Measurements from ENCODE around the gene SNX17. TPM values are rescaled to one million over a fixed set of nuclear protein-coding genes. Genes with fewer than 3 reads are reported as not detected.

SNX17 gene
- total RNA-seq, 6 experiments from 2014 or later = 140 to 160 (median 150) TPM

DNA sequence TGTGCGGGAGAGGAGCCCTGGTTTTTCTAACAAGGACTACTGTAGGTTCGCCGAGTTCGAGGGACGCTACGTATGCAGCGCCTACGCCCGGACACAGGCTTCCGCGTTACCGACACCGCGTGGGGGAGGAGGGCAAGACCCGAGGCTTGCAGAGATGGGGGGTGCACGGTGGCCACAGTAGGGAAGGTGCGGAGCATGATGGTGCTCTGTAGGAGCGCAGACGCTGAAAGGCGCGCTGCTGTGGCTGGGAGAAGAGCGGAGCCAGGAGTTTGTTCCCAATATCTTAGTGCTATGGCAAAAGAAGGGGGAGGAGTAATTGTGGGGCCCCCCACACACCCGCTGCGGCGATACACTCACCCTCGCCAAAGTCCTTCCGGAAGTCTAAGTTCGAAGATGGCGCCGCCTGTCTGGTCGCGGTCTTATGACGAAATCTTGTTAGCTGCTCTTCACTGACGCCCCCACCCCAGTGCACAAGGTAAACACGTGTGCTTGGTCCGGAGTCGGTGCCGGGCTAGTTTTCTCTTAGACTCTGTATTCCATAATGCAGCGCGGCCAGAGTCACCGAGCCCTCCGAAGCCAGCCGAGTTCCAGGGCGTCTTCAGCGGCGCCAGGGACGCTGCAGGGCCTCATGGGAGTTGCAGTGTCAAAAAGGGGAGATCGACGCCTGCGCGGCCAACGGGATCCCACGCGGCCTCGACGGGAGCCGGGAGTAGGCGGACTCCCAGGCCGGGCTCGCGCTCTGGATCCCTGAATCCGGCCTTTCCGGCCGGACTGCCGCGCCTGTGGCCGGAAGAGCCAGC, 13.8 kb upstream of the SNX17 start, which contains the start of gene GTF3C2:
Gene GTF3C2, minus strand, starts transcription at position 383 of the 800 bp plus-strand sequence. CDS start 13,210 bp downstream, outside the sequence.
- H3K27ac Mint-ChIP-seq = peak within 1 kb of the TSS; percentile 99
- no peaks in the 10 kb centered on the region for H3K9me3 Mint-ChIP-seq
- H3K4me1 Mint-ChIP-seq (ENCODE audit: low read depth) = peaks cover 48% of the 10 kb centered on the region
- H3K36me3 Mint-ChIP-seq (ENCODE audit: low read depth) = peaks cover 12% of the 10 kb centered on the region
- peak; percentile 94 for DNase-seq
- peaks cover 4% of the 10 kb centered on the region for H3K27me3 Mint-ChIP-seq (ENCODE audit: insufficient read depth)
- H3K4me3 Mint-ChIP-seq = peak within 1 kb of the TSS; percentile 99
- peak; percentile 40 for TF ChIP-seq CTCF (IDR thresholded peaks at IDR 0.05)

DNA sequence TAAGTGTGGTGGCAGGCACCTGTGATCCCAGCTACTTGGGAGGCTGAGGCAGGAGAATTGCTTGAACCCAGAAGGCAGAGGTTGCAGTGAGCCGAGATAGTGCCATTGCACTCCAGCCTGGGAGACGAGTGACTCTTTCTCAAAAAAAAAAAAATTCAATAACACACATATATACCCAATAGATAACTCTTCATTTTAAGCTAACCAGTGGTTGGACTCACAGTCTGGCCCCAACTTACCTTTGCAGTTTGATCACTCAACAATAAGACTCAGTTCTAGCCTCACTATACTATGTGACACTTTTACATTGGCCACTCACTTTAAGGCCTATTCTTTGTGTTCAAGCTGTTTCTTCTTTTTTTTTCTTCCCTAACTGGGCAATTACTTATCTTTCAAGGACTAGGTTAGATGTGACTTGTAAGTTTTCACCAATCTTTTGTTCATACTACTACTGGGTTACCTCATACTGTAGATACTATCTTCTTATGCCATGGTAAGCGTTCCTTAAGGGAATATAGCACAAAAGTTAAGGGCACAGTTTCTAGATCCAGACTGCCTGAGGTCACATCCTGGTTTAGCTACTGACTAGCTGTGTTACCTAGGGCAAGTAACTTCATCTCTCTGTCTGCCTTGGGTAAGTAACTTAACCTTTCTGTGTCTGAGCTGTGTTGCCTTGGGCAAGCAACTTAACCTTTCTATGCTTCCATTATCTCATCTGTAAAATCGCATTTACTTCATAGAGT, 7.6 kb upstream of the SNX17 start:
- Mint-ChIP-seq H3K9me3 (no peaks in the 10 kb centered on the region), H3K4me3 (no peak overlapping the region), H3K4me1 (ENCODE audit: low read depth) (peaks cover 10% of the 10 kb centered on the region), H3K27ac (peak overlapping the region; percentile 32; the same call in 1 of the 2 replicates), H3K27me3 (ENCODE audit: insufficient read depth) (no peaks in the 10 kb centered on the region; the same call in 1 of the 2 replicates), H3K36me3 (ENCODE audit: low read depth) (peaks cover 39% of the 10 kb centered on the region)
- DNase-seq = no peak
- no peak for TF ChIP-seq CTCF (IDR thresholded peaks at IDR 0.05)

- no peaks in the 10 kb centered on the region for H3K9me3 Mint-ChIP-seq
- no peak overlapping the region for H3K4me3 Mint-ChIP-seq
- no peak for DNase-seq
- no peaks in the 10 kb centered on the region; the same call in 1 of the 2 replicates for H3K27me3 Mint-ChIP-seq (ENCODE audit: insufficient read depth)
- no peak for TF ChIP-seq CTCF (IDR thresholded peaks at IDR 0.05)
- H3K4me1 Mint-ChIP-seq (ENCODE audit: low read depth) = peaks cover 7% of the 10 kb centered on the region
- peaks cover 38% of the 10 kb centered on the region for H3K36me3 Mint-ChIP-seq (ENCODE audit: low read depth)
- no peak overlapping the region for H3K27ac Mint-ChIP-seq
Measured at GRCh38 chr2:27363933-27364332, 6.5 kb upstream of the SNX17 start.

DNA sequence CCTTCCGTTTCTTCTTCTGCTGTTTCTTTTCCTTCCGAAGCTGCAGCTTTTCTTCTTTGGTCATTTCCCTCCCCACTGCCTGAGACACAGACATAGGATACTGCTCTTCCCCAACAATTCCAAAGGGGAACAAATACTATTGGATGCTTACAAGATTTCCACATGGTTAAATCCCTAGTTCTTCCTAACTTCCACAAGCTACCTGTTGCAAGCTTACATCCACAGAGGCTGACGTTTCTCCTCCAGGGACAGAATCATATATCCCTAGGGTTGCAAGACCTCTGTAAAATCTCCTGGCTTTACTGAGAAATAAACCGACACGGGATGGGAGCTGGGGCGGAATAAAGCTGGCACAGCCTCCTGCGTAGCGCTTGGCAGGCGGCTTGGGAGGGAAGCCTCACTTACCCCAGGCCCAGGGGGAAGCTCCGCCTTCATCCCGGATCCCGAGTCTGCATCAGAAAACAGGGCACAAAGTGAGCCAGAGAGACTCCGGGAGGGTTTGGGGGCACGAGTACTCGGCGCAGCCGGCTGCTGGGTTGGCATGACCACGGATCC, 868 bp upstream of the SNX17 start:
- H3K36me3 Mint-ChIP-seq (ENCODE audit: low read depth) = peaks cover 52% of the 10 kb centered on the region
- no peaks in the 10 kb centered on the region for H3K9me3 Mint-ChIP-seq

More for the DNA sequence above, 868 bp upstream of the SNX17 start:
- H3K4me1 Mint-ChIP-seq (ENCODE audit: low read depth) = peaks cover 31% of the 10 kb centered on the region
- peak overlapping the region; percentile 94 for H3K27ac Mint-ChIP-seq
- TF ChIP-seq CTCF (IDR thresholded peaks at IDR 0.05) = no peak
- peak overlapping the region; percentile 90 for H3K4me3 Mint-ChIP-seq
- H3K27me3 Mint-ChIP-seq (ENCODE audit: insufficient read depth) = peaks cover 4% of the 10 kb centered on the region
- peak; percentile 37 for DNase-seq

Data from HFFc6 (cell line).